ENCODE data around the gene PPP6R3.
"Not testable (repeated sequence)": the region's sequence is repeated elsewhere in the genome, so short reads cannot be mapped to it uniquely, and the experiment has no call there.

PPP6R3 gene, protein sequence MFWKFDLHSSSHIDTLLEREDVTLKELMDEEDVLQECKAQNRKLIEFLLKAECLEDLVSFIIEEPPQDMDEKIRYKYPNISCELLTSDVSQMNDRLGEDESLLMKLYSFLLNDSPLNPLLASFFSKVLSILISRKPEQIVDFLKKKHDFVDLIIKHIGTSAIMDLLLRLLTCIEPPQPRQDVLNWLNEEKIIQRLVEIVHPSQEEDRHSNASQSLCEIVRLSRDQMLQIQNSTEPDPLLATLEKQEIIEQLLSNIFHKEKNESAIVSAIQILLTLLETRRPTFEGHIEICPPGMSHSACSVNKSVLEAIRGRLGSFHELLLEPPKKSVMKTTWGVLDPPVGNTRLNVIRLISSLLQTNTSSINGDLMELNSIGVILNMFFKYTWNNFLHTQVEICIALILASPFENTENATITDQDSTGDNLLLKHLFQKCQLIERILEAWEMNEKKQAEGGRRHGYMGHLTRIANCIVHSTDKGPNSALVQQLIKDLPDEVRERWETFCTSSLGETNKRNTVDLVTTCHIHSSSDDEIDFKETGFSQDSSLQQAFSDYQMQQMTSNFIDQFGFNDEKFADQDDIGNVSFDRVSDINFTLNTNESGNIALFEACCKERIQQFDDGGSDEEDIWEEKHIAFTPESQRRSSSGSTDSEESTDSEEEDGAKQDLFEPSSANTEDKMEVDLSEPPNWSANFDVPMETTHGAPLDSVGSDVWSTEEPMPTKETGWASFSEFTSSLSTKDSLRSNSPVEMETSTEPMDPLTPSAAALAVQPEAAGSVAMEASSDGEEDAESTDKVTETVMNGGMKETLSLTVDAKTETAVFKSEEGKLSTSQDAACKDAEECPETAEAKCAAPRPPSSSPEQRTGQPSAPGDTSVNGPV

DNA sequence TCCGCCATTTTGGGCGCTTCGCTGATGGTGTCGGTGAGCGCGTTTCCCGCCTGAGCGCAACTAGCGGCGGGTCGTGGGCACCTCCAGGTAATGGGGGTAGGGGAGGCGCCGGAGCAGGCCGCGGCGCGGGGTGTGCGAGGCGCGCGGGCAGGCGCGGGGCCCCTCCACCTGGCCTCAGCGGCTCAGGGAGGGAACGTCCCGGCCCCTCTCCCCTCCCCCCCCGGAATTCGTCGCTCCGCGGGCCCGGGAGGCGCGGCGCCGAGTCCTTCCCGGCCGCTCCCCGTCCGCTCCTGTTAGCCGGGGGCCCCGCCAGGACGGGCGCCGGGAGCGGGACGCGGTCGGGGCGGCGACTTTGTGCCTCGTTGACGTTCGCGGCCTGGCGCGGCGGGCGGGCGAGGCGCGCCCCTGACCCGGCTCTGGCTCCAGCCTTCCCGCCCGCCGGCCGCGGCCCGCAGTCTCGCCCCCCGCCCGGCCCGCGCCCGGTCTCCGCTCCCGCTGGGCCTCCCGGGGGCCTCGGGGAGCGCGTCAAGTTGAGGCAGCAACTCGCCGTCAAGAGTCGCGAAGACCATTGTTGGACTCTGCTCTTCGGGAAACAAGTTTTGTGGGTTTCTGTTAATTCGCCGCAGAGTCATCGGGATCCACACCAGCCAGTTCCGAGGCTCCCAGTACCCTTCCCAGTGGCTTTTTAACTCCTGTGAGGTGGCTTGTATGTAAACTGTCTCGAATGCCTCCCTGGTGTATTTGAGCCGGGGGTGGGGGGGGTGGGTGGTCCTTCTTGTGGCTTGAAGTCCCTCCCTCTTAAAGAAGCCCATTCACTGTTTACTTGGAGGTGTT, at the start of gene PPP6R3:
Gene PPP6R3 (plus strand): TSS at position 12 of the 834 bp plus-strand sequence. CDS start 76,913 bp downstream, outside the sequence.
- DNase-seq, result no peak

GRCh38 chr11:68411501-68411991, 49.0 kb upstream of the PPP6R3 start:
- no peak for DNase-seq

DNA sequence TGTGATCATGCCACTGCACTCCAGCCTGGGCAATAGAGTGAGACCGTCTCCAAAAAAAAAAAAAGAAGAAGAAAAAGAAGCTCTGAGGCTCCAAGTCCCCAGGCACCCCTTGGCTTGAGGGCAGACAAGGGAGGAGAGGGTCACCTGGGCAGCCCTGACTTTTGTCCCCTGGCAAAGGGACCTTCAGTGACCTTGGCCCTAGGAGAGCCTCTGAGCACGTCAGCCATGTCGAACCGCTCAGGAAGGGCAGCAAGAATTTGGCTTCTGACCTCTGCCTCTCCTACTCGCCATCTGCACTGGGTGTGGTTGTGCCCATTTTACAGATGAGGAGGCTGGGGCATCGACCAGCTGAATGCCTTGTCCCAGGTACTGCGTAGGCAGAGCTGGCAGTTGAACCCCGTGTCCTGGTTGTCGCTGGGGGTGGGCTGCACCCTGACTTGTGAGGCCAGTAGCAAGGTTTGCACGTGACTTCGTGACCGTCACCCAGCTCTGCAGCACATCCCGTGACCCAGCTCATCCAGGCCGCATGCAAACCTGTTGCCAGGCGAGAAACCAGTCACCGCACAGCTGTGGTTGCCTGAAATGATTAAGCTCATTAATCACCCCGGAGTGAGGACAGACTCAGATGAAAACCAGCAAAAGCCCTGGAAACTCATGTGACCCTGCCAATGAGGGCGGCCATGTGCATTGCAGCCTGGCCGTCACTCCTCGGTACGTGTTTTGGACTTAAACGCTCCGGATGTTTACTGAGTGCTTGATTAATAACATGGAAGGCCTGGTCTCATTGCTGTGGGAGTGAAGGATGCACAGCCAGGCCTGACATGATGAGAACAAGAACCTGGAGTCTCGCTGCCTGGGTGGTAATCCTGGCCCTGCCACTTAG, 47.7 kb upstream of the PPP6R3 start:
- DNase-seq, result no peak

DNA sequence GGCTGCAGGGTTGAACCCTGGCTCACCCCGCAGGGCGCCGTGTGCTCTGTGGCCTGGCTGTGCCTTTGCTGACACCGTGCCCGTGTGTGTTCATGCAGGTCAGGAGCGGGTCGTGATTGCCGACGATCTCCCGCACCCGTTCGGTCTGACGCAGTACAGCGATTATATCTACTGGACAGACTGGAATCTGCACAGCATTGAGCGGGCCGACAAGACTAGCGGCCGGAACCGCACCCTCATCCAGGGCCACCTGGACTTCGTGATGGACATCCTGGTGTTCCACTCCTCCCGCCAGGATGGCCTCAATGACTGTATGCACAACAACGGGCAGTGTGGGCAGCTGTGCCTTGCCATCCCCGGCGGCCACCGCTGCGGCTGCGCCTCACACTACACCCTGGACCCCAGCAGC, 47.0 kb upstream of the PPP6R3 start:
- DNase-seq, result no peak

DNA sequence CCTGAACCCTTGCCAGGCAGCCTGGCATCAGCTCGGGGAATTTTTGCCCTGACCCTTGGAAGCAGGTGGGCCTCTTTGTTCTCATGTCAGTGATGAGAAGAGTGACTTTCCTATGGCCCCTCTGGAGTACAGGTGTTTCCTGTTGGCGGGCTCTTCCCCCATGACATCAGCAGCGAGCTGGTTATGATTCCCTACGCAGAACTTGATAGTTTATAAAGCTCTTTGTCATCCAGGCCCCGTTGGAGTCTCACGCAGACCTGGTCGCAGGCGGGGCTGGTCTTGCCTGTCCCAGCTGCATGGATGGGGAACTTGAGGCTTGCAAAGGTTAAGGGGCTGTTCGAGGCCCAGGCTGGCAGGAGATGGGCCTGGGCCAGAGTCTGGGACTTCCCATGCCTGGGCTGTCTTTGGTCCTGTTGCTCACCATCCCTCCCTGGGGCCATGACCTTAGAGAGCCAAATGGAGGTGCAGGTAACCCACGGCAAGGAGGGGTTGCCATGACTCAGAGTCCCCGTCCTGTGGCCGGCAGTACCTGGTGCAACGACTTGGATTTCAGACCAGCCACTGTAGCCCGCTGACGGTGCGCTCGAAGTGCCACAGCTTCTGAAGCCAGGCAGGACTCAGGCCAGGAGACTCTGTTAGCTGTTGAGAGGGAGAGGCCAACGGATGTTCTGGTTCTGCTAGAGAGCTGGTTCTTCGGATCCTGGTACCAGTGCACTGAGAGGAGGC, 45.9 kb upstream of the PPP6R3 start:
- no peak for DNase-seq

GRCh38 chr11:68416070-68416578, 44.4 kb upstream of the PPP6R3 start:
- no peak for DNase-seq

DNA sequence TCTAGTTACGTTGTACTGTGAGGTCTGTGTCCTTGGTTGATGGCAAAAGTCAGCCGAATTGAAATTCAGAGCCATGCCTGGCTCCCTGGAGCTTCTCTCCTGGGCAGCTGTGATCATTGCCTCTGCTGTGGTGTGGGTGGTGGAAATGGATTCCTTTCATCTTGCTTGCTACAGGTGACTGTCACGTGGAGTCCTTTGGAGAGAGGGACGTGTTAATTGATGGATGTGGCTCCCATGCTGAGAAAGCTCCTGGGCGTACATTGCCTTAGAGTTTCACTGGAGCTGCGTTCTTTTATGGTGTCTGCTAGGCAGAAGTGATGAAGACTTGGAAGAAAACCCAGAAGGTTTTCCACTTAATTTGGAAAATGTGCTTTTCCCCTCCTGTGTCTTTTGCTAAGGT, 41.9 kb upstream of the PPP6R3 start:
- no peak for DNase-seq

DNA sequence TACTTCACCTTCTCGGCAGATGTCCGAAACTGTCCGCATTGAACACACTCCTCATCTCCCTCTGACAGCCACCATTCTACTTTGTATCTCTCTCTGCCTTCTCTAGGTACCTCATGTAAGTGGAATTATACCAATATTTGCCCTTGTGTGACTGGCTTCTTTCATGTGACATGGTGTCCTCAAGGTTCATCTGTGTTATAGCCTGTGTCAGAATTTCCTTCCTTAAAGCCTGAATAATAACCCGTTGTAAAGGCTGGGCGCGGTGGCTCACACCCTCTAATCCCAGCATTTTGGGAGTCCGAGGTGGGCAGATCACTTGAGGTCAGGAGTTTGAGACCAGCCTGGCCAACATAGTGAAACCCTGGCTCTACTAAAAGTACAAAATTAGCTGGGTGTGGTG, 40.4 kb upstream of the PPP6R3 start:
- DNase-seq, result no peak

DNA sequence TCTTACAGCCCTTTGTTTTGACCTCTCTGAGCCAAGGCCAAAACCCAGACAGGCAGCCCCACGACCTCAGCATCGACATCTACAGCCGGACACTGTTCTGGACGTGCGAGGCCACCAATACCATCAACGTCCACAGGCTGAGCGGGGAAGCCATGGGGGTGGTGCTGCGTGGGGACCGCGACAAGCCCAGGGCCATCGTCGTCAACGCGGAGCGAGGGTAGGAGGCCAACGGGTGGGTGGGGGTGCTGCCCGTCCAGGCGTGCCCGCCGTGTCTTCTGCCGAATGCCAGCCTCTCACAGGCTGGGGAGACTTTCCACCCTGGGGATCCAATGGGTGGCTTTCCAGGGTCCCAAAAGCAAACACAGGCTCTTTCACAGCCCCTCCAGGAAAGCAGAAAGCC, 37.1 kb upstream of the PPP6R3 start:
- no peak for DNase-seq

DNA sequence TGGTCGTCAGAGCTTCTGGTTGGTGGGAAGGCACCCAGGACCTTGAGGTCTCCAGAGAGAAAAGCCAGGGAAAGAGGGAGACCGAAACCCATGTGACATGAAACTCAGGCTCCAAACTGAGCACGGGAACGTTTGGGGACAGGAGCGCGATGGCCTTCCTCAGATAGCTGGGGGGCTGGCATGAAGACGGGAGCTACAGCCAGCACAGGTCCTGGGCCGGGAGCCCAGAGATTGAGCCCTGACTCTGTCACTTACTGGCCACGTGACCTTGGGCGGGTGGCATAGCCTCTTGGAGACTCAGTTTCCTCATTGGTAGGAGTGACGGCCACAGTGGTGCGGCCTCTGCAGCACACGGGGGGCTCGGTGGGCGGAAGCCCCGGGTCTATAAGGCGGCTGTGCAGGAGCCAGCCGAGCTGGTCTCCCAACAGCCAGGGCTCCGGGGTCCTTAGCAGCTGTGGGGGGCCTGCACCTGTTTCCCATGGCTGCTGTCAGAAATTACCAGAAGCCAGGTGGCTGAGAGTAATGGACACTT, 36.4 kb upstream of the PPP6R3 start:
- DNase-seq, result no peak

- DNase-seq, result no peak
These were observed 35.3 kb upstream of the PPP6R3 start for GRCh38 chr11:68424981-68425865.

DNA sequence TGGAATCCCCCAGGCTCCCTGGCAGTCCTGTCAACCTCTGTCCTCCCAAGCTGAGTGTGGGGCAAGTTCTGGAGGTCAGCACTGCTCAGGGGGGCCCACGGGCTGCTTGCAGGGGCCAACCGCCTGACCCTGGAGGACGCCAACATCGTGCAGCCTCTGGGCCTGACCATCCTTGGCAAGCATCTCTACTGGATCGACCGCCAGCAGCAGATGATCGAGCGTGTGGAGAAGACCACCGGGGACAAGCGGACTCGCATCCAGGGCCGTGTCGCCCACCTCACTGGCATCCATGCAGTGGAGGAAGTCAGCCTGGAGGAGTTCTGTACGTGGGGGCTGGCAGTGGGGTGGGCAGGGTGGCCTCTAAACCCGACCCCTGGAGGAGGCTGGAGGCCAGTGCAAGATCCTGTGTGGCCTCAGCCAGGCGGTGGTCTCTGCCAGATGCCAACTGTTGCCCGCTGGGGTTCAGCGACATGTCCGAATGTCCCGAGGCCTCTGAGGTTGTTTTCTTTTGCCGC, 34.6 kb upstream of the PPP6R3 start:
- DNase-seq, result no peak

DNA sequence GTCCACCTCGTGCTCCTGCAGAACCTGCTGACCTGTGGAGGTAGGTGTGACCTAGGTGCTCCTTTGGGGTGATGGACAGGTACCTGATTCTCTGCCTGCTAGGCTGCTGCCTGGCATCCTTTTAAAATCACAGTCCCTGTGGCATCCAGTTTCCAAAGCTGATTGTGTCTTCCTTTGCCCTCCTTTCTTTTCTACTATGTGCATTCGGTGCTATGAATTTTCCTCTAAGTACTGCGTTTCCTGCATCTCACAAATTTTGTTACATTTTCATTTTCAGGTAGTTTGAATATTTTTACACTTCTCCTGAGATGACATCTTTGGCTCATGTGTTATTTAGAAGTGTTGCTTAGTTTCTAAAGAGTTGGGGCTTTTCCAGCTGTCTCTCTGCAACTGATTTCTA, 30.9 kb upstream of the PPP6R3 start:
- no peak for DNase-seq

DNA sequence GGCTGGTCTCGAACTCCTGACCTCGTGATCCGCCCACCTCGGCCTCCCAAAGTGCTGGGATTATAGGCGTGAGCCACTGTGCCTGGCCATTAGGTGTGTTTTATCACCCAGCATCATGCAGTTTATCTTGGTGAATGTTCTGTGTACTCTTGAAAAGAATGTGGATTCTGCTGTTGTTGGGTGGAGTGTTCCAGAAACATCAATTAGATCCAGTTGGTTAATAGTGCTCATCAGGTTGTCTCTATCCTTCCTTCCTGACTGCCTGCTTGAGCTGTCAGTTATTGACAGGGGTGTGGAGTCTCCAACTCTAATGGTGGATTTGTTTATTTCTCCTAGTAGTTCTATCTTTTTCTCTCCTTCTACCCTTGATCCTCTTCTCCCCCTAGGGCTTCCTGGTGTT, 30.2 kb upstream of the PPP6R3 start:
- no peak for DNase-seq

GRCh38 chr11:68430801-68431200, 29.8 kb upstream of the PPP6R3 start:
- DNase-seq, result no peak

GRCh38 chr11:68431984-68432645, 28.4 kb upstream of the PPP6R3 start:
- DNase-seq, result no peak

DNA sequence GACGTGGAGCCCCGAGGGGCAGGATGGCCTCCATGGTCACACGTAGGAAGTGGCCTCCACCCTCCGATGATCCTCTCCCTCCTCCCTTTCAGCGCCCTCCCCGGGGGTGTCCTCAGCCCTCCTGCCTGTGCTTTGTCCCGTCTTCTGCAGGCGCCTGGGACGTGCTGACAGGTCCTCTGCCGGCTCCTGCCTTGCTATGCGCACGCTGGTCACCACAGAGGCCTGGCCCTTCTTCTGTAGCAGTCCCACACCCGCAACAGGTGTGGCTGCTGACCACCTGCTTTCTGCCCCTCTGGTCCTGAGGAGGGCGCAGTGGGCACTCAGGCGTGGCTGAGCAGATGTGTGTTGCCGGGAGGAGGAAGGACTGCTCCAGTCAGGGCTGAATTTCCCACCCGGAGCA, 27.7 kb upstream of the PPP6R3 start:
- no peak for DNase-seq

DNA sequence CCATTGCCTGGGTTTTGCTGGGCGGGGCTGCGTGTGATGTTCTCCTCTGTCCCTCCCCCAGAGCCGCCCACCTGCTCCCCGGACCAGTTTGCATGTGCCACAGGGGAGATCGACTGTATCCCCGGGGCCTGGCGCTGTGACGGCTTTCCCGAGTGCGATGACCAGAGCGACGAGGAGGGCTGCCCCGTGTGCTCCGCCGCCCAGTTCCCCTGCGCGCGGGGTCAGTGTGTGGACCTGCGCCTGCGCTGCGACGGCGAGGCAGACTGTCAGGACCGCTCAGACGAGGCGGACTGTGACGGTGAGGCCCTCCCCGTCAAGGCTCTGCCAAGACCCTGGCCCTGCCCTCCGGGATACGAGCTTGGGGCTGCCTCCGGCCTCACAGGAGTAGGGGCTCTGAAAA, 27.0 kb upstream of the PPP6R3 start:
- no peak for DNase-seq

DNA sequence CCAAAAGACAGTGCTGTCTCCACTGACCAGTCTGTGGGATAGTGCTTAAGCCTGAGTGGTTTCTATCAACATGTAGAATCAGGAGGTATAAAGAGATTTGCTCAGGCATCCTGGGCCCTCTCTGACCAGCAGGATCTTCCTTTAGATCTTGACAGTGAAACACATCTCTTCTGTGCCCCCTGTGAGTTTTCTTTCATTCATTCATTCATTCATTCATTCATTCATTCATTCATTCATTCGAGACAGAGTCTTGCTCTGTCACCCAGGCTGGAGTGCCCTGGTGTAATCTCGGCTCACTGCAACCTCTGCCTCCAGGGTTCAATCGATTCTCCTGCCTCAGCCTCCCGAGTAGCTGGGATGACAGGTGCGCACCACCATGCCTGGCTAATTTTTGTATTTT, 26.4 kb upstream of the PPP6R3 start:
- not testable (repeated sequence) for DNase-seq

All from left hindlimb (tissue), 1 donor.